GM18505 (cell line): ENCODE results near the gene ERAS.

ENCODE experiments used
- ATAC-seq: cut with Tn5 transposase; IDR thresholded peaks from one replicate; pipeline ENCODE4 v1.9.1; 2021; ENCODE audit not compliant: unreplicated experiment
- POLR2A ChIP-seq: IDR thresholded peaks from 4 replicates; pipeline ENCODE4 v1.6.1; 2011; ENCODE audit warnings: borderline replicate concordance; ENCODE audit not compliant: insufficient read depth, insufficient read length; ENCODE audit errors: extremely low read depth

The ERAS gene, protein sequence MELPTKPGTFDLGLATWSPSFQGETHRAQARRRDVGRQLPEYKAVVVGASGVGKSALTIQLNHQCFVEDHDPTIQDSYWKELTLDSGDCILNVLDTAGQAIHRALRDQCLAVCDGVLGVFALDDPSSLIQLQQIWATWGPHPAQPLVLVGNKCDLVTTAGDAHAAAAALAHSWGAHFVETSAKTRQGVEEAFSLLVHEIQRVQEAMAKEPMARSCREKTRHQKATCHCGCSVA

GRCh38 chrX:48826135-48826875 is at the start of gene ERAS:
Gene ERAS, plus strand, starts transcription at chrX:48826513. Its CDS starts 2,611 bp downstream, at chrX:48829124.
- no peak for ATAC-seq
- TF ChIP-seq POLR2A: no peak

GRCh38 chrX:48776818-48777439 is 49.4 kb upstream of the ERAS start:
- TF ChIP-seq POLR2A: no peak
- ATAC-seq: no peak

GRCh38 chrX:48779399-48779798 is 46.9 kb upstream of the ERAS start:
- TF ChIP-seq POLR2A: no peak
- no peak for ATAC-seq

GRCh38 chrX:48781705-48782104 is 44.6 kb upstream of the ERAS start:
- no peak for TF ChIP-seq POLR2A
- ATAC-seq: no peak

DNA sequence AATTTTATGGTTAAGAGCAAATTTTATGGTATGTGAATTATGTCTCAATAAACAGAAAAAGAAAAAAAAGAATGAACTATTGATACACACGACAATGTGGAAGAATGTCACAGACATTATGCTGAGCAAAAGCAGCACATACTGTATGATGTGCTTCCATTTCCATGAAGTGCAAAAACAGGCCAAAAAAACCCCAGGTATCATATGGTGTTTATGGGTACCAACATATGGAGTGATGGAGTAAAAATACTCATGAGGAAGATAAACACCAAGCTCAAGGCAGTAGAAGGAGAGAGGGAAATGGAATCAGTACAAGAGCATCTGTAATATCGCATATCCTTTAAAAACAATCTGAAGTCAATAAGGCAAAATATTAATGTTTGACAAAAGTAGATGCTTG is 44.1 kb upstream of the ERAS start:
- no peak for TF ChIP-seq POLR2A
- no peak for ATAC-seq

- TF ChIP-seq POLR2A: no peak
- no peak for ATAC-seq
Measured at GRCh38 chrX:48782795-48783194, 43.5 kb upstream of the ERAS start.

DNA sequence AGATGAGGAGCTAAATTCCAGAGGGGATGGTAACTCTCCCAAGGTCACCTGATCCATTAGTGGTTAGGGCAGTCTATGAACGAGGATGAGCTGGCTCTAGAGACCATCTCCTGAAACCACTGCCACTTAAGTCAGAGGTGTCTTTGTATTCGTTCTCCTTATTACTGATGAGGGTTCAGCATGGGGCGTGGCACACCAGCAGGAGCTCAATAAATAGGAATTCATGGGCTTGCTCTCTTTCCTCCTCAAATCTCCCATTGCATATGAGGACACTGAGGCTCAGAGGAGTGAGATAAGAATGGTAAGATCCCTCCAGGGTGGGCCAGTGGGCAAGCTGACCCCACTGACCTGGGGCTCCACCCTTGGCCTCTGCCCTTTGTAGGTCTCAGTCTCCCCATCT is 41.6 kb upstream of the ERAS start:
- no peak for TF ChIP-seq POLR2A
- ATAC-seq: no peak

- no peak for ATAC-seq
- TF ChIP-seq POLR2A: no peak
Measured at GRCh38 chrX:48785186-48785539, 41.1 kb upstream of the ERAS start.

- ATAC-seq: no peak
- no peak for TF ChIP-seq POLR2A
Measured at GRCh38 chrX:48785540-48786214, 40.6 kb upstream of the ERAS start.

DNA sequence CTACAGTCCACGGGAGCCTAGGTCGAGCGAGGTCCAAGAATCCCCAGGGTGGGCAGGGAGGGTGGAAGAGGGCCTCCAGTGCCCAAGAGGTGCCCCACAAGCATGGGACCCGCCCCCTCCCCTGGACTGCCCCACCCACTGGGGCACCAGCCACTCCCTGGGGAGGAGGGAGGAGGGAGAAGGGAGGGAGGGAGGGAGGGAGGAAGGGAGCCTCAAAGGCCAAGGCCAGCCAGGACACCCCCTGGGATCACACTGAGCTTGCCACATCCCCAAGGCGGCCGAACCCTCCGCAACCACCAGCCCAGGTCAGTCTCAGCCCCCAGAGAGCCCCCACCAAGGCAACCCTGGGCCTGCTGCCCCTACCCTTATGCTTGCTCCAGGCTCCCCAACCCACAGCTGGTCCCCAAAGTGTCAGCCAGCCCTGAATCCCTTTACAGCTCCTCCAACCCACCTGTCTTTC is 39.9 kb upstream of the ERAS start, which contains the start of gene GATA1:
TSS of gene GATA1 (plus strand) at position 250 of the 460 bp plus-strand sequence. CDS start 4,520 bp downstream, outside the sequence.
- no peak for ATAC-seq
- no peak for TF ChIP-seq POLR2A

DNA sequence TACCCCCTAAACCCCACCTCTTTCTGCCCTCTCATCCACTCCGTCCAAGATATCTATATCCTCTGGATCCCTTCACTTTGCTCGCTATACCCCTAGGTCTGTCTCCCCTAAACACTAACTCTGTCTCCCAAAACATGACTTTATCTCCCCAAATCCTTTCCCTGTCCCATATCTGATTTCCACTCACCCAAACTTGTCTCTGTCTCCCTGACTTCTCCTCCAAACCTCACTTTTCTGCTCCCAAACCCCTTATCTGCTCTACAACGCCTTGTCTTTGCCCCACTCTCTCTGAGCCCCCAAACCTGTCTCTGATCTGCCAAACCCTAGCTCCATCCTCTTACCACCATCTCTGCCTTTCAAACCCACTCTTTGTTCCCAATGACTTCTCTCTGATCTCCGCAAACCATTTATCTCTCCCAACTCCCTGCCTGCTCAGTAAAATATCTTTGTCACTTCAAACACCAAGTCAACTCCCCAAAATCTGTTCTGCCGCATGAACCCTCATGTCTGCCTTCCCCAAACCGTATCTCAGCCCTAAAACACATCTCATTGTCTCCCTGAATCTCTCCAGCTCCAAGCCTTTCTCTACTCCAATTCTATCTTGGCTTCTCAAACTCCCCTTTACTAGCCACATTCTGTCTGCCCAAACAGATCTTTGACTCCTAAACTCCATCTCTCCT is 39.3 kb upstream of the ERAS start:
- no peak for TF ChIP-seq POLR2A
- ATAC-seq: no peak

DNA sequence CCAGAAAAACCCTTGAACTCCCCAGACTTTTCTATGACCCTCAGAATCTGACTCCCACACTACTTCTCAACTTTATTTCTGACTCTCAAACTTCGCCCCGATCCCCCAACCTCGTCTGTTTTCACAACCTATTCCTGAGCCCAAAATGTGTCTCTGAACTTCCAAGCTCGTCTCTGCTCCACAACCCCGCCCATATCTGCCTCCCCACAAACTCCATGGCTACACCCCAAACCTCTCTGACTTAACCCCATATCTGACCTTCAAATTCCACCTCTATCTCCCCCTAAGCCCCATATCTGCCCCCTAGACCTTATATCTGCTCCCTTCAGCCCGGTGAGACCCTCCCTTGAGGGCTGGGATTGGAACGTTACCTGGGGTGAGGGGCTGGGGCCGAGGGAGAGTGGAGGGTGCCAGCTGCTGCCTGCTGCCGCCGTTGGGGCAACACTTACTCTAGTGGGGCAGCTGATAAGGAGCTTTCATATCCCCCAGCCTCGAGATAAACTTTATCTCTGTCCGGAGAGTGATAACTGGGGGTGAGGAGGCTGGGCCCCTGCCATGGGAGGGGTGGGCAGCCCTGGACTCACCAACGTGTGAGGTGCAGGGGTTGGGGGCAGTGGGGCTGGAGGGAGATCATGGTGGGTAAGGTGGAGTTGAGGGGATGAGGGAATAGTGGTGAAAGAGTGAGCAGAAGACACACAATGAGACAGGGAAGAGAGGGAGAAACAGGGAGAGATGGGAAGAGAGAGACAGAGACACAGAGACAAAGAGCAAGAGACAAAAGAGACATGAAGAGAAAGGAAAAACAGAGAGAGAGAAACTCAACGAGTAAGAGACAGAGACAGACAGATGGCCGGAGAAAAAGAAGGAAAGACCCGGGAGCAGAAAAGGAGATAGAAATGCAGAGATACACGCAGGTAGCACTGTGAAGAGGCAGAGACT is 38.5 kb upstream of the ERAS start:
- ATAC-seq: no peak
- TF ChIP-seq POLR2A: no peak
